Jurkat, Clone E6-1 (cell line): ENCODE results near the gene SAPCD2.

Source experiments
- DNase-seq: peaks from one replicate; pipeline ENCODE4 v3.0.0-alpha.2; 2011; ENCODE audit warnings: low read depth, low spot score
- H3K4me3 ChIP-seq: 2 replicates; pipeline ENCODE4 v1.5.1; 2011; ENCODE audit warnings: mild to moderate bottlenecking, low read length, control low read depth, moderate library complexity

The SAPCD2 gene

DNA sequence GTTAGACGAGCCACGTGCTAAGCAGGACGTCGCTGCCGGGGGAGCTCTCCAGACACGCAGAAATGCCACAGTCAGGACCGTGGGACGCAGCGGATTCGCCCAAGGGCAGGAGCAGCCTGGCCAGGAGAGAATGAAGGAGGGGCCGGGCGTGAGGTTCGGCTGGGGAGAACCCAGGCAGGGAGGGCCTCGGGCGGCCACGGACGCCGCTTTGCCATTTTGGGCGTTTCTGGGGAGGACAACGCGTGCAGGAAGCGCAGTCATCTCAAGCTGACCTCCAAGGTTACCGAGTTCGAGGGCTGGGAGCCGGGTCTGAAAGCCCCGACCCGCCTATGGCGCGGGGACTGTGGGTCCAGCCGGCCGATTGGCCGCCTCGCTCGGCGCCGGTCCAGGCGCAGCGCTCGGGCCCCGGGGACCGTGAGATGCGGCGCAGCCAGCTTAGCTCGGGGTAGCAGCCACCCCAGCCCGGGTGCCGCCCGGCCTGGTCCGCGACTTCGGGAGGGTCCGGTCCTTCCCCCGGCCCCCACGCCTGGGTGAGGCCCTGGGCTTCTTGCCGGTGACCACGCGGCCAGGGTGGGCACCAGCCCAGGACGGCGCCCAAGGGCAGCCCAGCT is 15.7 kb upstream of the SAPCD2 start:
- peak overlapping the region; percentile 72 for H3K4me3 ChIP-seq
- DNase-seq = no peak

DNA sequence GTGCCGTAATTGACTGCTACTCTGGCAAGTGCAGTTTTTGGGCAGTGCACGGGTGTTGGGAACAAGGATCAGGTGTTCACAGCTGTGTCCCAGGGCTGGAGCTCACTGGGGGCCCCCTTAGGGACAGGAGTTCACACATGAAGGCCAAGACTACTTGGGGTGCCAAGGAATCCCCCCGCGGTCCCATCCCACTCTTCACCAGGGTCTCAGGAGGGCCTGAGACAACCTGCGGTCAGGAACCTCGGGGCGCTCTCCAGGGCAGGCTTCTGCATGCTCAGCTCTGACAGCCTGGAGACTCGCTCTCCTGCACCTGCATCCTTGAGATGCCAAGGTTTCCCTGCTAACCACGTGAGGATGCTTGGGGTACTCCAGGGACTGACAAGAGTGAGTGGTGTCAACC is 14.2 kb upstream of the SAPCD2 start:
- DNase-seq = no peak
- no peak overlapping the region for H3K4me3 ChIP-seq

- H3K4me3 ChIP-seq = no peak overlapping the region
- DNase-seq = no peak
These were observed 13.1 kb upstream of the SAPCD2 start for GRCh38 chr9:137083394-137084004.

- no peak for DNase-seq
- H3K4me3 ChIP-seq = no peak overlapping the region
These were observed 12.6 kb upstream of the SAPCD2 start for GRCh38 chr9:137082925-137083290.

- no peak overlapping the region for H3K4me3 ChIP-seq
- DNase-seq = no peak
These were observed 12.0 kb upstream of the SAPCD2 start for GRCh38 chr9:137082222-137082924.

DNA sequence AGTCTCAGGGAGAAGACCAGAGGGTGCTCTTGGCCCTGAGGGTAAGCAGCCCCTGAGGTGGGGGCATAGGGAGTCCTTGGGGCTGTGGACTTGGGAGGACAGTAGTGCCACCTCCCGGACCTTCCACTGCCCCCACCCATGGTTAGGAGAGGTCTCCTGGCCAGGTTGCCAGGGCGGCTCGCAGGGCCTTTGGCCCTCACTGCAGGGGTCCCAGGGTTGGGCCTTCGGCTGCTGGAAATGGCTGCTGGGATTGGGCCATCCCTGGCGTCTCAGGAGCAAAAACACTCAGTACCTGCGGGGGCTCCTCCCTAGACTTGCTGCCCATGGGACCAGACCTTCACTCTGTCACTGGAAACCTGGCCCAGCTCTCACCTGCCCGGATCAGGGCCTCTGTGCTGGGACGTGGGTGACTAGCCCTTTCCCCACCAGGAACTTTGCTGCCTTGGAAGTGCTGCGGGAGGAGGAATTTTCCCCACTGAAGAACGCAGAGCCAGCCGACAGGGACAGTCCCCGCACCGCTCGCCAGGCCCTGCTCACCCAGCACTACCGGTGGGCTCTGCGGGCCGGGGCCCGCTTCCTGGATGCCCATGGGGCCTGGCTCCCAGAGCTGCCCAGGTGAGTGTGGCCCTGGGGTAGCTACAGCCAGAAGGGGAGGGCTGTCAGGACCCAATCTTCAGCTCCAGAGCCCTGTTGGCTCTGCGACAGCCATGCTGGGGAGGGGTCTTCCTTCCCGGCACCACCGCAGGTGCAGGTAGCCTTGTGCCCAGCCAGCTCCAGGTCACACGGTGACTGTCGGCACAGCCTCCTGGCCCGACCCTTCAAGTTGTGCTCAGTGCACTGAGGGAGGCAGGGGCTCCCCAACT is 10.1 kb upstream of the SAPCD2 start:
- no peak for DNase-seq
- H3K4me3 ChIP-seq = no peak overlapping the region

GRCh38 chr9:137079401-137079787 is 9.0 kb upstream of the SAPCD2 start:
- no peak overlapping the region for H3K4me3 ChIP-seq
- DNase-seq = no peak

DNA sequence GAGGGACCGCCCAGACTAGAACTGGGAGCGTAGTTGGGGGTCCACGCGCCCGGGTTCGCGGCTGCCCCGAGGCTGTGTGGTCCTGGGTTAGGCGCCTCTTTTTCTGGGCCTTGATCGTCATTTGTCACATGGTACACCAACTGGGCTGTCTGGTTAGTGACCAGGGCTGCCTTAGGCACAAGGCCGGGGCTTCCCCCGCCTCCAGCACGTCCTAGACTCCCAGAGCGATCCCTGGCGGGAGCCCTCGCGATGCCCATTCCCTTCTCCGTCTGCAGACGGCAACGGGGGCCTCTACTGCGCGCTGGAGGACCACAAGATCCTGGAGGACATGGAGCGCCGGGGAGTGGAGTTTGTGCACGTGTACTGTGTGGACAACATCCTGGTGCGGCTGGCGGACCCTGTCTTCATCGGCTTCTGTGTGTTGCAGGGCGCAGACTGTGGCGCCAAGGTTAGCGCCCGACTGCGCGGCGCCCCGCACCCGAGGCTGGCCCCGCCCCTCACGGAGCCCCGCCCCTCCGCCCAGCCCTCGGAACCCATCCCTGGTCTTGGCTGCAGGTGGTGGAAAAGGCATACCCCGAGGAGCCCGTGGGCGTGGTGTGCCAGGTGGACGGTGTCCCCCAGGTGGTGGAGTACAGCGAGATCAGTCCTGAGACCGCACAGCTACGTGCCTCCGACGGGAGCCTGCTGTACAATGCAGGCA is 8.5 kb upstream of the SAPCD2 start:
- H3K4me3 ChIP-seq = no peak overlapping the region
- DNase-seq = no peak

DNA sequence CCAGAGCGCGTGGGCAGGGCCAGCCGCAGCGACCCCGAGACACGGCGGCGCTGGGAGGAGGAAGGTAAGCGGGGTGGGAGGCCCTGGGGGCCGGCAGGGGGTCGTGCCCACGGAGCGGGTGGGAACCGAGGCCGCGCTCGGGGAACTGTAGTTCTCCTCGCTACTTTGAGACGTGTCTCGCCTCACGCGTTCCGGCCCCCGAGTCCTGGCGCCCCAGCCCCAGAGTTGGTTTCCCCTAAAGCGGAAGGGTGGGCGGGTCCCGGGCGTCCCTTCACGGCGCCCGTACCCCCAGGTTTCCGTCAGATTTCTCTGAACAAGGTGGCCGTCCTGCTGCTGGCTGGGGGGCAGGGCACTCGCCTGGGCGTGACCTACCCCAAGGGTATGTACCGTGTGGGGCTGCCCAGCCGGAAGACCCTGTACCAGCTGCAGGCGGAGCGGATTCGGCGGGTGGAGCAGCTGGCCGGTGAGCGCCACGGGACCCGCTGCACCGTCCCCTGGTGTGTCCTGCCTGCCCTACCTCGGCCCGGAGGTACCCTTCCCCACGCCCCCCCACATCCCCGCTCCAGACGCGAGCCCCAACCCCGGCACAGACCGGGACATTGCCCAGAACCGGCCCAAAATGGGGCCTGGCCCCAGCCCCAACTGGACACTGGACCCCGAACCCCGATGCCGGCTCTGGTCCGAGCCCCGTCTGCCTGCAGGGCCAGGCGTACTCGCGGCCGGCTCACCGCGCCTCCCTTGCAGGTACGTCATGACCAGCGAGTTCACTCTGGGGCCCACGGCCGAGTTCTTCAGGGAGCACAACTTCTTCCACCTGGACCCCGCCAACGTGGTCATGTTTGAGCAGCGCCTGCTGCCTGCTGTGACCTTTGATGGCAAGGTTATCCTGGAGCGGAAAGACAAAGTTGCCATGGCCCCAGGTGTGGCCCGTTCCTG is 7.7 kb upstream of the SAPCD2 start:
- DNase-seq = no peak
- peak overlapping the region; percentile 54 for H3K4me3 ChIP-seq

GRCh38 chr9:137077010-137077747 is 6.8 kb upstream of the SAPCD2 start, which contains the start of gene UAP1L1:
TSS of gene UAP1L1 (plus strand) at chr9:137077517. CDS start at chr9:137077533, 16 bp downstream.
- H3K4me3 ChIP-seq = peak within 1 kb of the TSS; percentile 54
- no peak for DNase-seq

DNA sequence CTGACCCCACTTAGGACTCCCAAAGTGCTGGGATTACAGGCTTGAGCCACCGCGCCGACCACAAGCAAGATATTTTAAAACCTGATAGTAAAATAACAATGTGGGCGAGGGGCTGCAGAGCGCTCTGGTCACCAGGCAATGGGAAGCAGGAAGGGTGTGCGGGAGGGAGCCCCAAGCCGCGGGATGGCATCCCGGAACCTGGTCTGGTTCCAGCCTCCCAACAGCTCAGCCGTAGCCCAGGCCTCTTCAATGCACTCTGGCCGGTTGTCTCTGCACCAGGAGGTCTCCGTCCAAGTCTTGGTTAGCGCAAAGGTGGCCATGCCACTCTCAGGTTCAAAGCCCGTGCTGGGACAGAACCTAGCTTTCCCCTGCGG is 6.3 kb upstream of the SAPCD2 start:
- H3K4me3 ChIP-seq = no peak overlapping the region
- DNase-seq = no peak

- no peak overlapping the region for H3K4me3 ChIP-seq
- no peak for DNase-seq
These were observed 5.0 kb upstream of the SAPCD2 start for GRCh38 chr9:137075275-137075775.

DNA sequence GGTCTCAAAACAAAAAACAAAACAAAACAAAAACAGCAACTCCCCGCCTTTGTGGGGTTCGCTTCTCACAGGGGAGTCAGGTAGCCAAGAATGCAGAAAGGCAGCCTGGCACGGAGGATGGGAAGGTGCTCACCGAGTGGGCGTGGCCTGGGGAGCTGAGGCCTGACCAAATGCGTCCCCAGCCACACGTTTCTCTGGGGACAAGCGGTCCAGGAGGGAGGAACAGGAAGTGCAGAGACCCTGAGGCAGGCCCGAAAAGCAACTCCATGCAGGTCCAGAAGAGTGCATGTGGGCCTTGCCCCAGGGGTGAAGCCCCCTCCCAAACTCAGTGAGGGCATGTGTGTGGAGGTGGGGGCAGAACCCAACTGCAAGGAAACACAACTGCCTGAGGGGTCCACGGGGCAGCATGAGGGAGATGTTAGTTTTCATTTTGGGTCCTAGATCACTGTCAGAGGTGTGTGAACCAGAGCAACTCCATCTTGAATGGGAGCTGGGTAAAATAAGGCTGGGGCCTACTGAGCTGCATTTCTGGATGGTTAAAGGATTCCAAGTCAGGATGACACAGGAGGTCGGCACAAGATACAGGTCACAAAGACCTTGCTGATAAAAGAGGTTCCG is 4.4 kb upstream of the SAPCD2 start:
- H3K4me3 ChIP-seq = no peak overlapping the region
- DNase-seq = no peak

- no peak for DNase-seq
- no peak overlapping the region for H3K4me3 ChIP-seq
These were observed 3.6 kb upstream of the SAPCD2 start for GRCh38 chr9:137073992-137074399.

DNA sequence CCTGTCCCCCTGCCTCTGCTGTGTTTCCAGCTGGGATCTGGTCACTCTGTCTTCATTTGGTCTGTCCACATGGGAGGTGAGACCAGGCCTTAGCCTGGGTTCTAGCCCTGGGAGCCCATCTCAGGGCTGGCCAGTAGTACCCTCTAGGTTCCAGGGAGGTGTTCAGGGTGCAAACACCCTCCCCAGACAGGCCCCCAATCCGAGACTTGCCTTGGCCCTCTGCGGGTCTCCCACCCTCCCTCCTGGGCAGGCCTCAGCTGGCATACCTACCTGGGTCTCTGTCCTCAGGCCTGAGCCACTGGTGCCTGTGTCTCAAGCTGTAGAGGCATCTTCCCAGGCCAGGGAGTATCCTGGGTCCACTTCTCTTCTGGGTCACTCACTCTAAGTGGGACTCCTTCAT is 925 bp upstream of the SAPCD2 start:
- peak overlapping the region; percentile 60 for H3K4me3 ChIP-seq
- no peak for DNase-seq

DNA sequence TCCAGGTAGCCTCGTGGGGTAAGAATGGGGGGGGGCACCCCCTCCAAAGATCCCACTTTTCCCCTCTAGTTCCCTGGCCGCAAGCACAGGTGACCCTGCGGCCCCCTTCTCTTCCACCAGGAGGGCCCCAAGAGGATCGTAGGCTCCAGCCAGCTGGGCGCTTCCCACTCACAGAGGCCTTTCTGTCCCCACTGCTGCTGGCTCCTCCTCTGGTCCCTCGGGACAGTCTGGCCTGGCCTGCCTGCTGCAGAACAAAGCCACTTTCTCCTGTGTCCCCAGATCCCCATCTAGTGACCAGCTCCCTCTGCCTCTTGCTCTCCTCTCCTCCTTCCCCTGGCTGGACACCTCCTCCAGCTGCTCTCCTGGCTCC is 534 bp upstream of the SAPCD2 start:
- no peak for DNase-seq
- peak overlapping the region; percentile 60 for H3K4me3 ChIP-seq

GRCh38 chr9:137069508-137070091 is 757 bp downstream of the SAPCD2 start:
- H3K4me3 ChIP-seq = peak overlapping the region; percentile 60
- DNase-seq = no peak
